ENCODE results near the gene RGL2. TPM values are rescaled to one million over a fixed set of nuclear protein-coding genes. Genes with fewer than 3 reads are reported as not detected.
"Not testable (repeated sequence)": the region's sequence is repeated elsewhere in the genome, so short reads cannot be mapped to it uniquely, and the experiment has no call there.

Gene RGL2
- total RNA-seq, 2 donors from 2014 or later, result 85.6 to 98.0 TPM

GRCh38 chr6:33288141-33288920 is 10.4 kb downstream of the RGL2 start:
- peak overlapping the region; percentile 97 for H3K4me3 ChIP-seq (ENCODE audit: low read length)
- H3K36me3 Mint-ChIP-seq (ENCODE audit: low read depth), result peaks cover 46% of the 10 kb centered on the region
- peak overlapping the region; percentile 89 for H3K27ac Mint-ChIP-seq
- peaks cover 13% of the 10 kb centered on the region for H3K4me1 Mint-ChIP-seq
- H3K4me3 Mint-ChIP-seq, result peak overlapping the region; percentile 83
- H3K27me3 ChIP-seq (ENCODE audit: control insufficient read depth, insufficient read depth, low read length, poor library complexity, severe bottlenecking), result no peaks in the 10 kb centered on the region
- no peaks in the 10 kb centered on the region for H3K4me1 ChIP-seq (ENCODE audit: control insufficient read depth, insufficient read depth, low read length)
- peak overlapping the region; percentile 70 for H3K9ac ChIP-seq (ENCODE audit: extremely low read depth, low read length, poor library complexity, severe bottlenecking)
- no peak for TF ChIP-seq CTCF (conservative IDR thresholded peaks at IDR 0.05)
- H3K9me3 Mint-ChIP-seq, result no peaks in the 10 kb centered on the region
- DNase-seq, result no peak
- 14 to 17% methylated on average over 16 to 19 of the region's 21 CpGs for WGBS, 2 experiments (ENCODE audit: insufficient coverage in 1 of 2, insufficient read length in 1 of 2)
- no peaks in the 10 kb centered on the region for H3K27me3 Mint-ChIP-seq (ENCODE audit: insufficient read depth)
- H3K36me3 ChIP-seq (ENCODE audit: control insufficient read depth, insufficient read depth, low read length), result peaks cover 48% of the 10 kb centered on the region
- no peaks in the 10 kb centered on the region for H3K9me3 ChIP-seq (ENCODE audit: control insufficient read depth, low read length)
- H3K27ac ChIP-seq (ENCODE audit: low read depth, low read length), result no peak overlapping the region

GRCh38 chr6:33286946-33287914 is 11.5 kb downstream of the RGL2 start:
- Mint-ChIP-seq H3K27ac (no peak overlapping the region), H3K4me3 (peak overlapping the region; percentile 83), H3K9me3 (no peaks in the 10 kb centered on the region), H3K4me1 (peaks cover 13% of the 10 kb centered on the region), H3K36me3 (ENCODE audit: low read depth) (peaks cover 41% of the 10 kb centered on the region), H3K27me3 (ENCODE audit: insufficient read depth) (no peaks in the 10 kb centered on the region)
- Histone ChIP-seq H3K36me3 (ENCODE audit: control insufficient read depth, insufficient read depth, low read length) (peaks cover 47% of the 10 kb centered on the region), H3K9me3 (ENCODE audit: control insufficient read depth, low read length) (no peaks in the 10 kb centered on the region), H3K4me1 (ENCODE audit: control insufficient read depth, insufficient read depth, low read length) (no peaks in the 10 kb centered on the region), H3K27ac (ENCODE audit: low read depth, low read length) (no peak overlapping the region), H3K4me3 (ENCODE audit: low read length) (no peak overlapping the region), H3K9ac (ENCODE audit: extremely low read depth, low read length, poor library complexity, severe bottlenecking) (no peak overlapping the region), H3K27me3 (ENCODE audit: control insufficient read depth, insufficient read depth, low read length, poor library complexity, severe bottlenecking) (no peaks in the 10 kb centered on the region)
- TF ChIP-seq CTCF (conservative IDR thresholded peaks at IDR 0.05), result no peak
- WGBS, 2 experiments (ENCODE audit: insufficient coverage in 1 of 2, insufficient read length in 1 of 2), result 93% methylated on average over 16 to 22 of the region's 22 CpGs
- DNase-seq, result no peak

- H3K27me3 Mint-ChIP-seq (ENCODE audit: insufficient read depth); H3K27ac ChIP-seq (ENCODE audit: low read depth, low read length); H3K9me3 ChIP-seq (ENCODE audit: control insufficient read depth, low read length); H3K4me1 ChIP-seq (ENCODE audit: control insufficient read depth, insufficient read depth, low read length); H3K4me3 ChIP-seq (ENCODE audit: low read length); H3K4me3 Mint-ChIP-seq; H3K9me3 Mint-ChIP-seq; DNase-seq; H3K4me1 Mint-ChIP-seq; H3K9ac ChIP-seq (ENCODE audit: extremely low read depth, low read length, poor library complexity, severe bottlenecking); H3K27ac Mint-ChIP-seq; H3K27me3 ChIP-seq (ENCODE audit: control insufficient read depth, insufficient read depth, low read length, poor library complexity, severe bottlenecking): not testable (repeated sequence)
- H3K36me3 Mint-ChIP-seq (ENCODE audit: low read depth), result peaks cover 32% of the 10 kb centered on the region
- H3K36me3 ChIP-seq (ENCODE audit: control insufficient read depth, insufficient read depth, low read length), result peaks cover 42% of the 10 kb centered on the region
- 79 to 96% methylated on average over 3 to 4 of the region's 4 CpGs for WGBS, 2 experiments (ENCODE audit: insufficient coverage in 1 of 2, insufficient read length in 1 of 2)
Observed at GRCh38 chr6:33285214-33285613, 13.5 kb downstream of the RGL2 start.

Measured in endodermal cell (in vitro differentiated cells).